Measurements from ENCODE around the gene BRD9. TPM values are rescaled to one million over a fixed set of nuclear protein-coding genes. Genes with fewer than 3 reads are reported as not detected.
A peak's percentile ranks its signal among the peaks of the same experiment; 100 is the strongest.

Gene BRD9
- total and polyA plus RNA-seq, 9 of the 15 experiments (the other 6 are each of a cell fraction or from before 2014, with no cell fraction given) = 2.4 to 68.7 (median 44.9) TPM

- Histone ChIP-seq H3K9me1 (ENCODE audit: control insufficient read depth, insufficient read depth, low read length) (no peaks in the 10 kb centered on the region), H3K9ac (ENCODE audit: insufficient read depth in 1 of 2, low read depth in 2 of 2, low read length in 2 of 2) (no peak overlapping the region), H3K27ac (ENCODE audit: extremely low read depth, low read depth, low read length) (no peak overlapping the region), H3K9me3 (replicated peaks; ENCODE audit: control insufficient read depth, insufficient read depth, low read depth, low read length) (no peaks in the 10 kb centered on the region), H3K4me3 (no peak overlapping the region), H3K4me1 (replicated peaks in 1 of 2; ENCODE audit: control insufficient read depth in 2 of 2, insufficient read depth in 2 of 2, low read length in 2 of 2) (peaks cover 0 to 5% of the 10 kb centered on the region in 2 experiments; a peak in 2 of 5 replicates), H3K36me3 (ENCODE audit: control insufficient read depth, insufficient read depth, low read length) (peaks cover 97% of the 10 kb centered on the region), H4K20me1 (replicated peaks; ENCODE audit: control insufficient read depth, insufficient read depth, low read length) (peaks cover 9% of the 10 kb centered on the region), H3K4me2 (ENCODE audit: insufficient read depth, low read length) (no peak overlapping the region), H2AFZ (ENCODE audit: low read depth, low read length) (no peak overlapping the region), H3K79me2 (ENCODE audit: control insufficient read depth, insufficient read depth, low read length) (peaks cover 4% of the 10 kb centered on the region; the same call in 2 of the 3 replicates), H3K27me3 (ENCODE audit: control insufficient read depth in 2 of 2, insufficient read depth in 2 of 2, low read length in 2 of 2) (no peaks in the 10 kb centered on the region)
- 0 out of 2 replicates have a peak, but pooled peaks have one; percentile 18 for TF ChIP-seq RBFOX2 (IDR thresholded peaks at IDR 0.05; ENCODE audit: low read depth, low read length)
- no peak for TF ChIP-seq DIDO1 (tag; IDR thresholded peaks at IDR 0.05; ENCODE audit: low read depth)
- intact Hi-C loops (cut with micrococcal nuclease) = no loop called here
- ATAC-seq = no peak
- in situ Hi-C loops (cut with MboI) = no loop called here
- DNase-seq (ENCODE audit: extremely low read depth in 1 of 4, low spot score in 3 of 4) = no peak
- no TSS peak for BruUV-seq (replicated peaks)
- ChIA-PET POLR2A (no interaction called here), CTCF (ENCODE audit: low intra/inter-chr PET ratio) (no interaction called here)
- 94% methylated on average over 26 of the region's 29 CpGs for WGBS (ENCODE audit: insufficient coverage, low coverage, missing lambda C conversion rate)
- no peak for FAIRE-seq
Observed at GRCh38 chr5:871596-872298, 20.9 kb downstream of the BRD9 start.

DNA sequence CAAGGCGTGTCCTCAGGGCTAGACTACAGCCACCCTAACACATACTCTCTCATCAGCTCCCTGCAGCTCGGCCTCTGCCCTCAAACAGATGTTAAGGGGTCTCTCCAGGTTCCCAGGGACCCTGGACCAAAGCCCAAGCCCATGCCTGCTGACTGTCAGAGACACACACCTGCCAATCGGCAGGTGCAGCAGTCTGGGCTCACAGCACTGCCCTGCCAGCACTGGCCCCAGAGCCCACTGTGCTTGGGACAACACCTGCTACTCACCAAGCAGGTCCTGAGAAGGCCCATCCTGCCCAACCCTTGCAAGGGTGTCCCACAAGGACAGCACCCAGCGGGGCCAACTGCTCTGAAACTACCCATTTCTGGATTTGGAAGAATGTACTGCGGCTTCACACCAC, 21.6 kb downstream of the BRD9 start:
- no TSS peak for BruUV-seq (replicated peaks)
- peaks cover 0 to 3% of the 10 kb centered on the region in 2 experiments; a peak in 2 of 5 replicates for H3K4me1 ChIP-seq (replicated peaks in 1 of 2; ENCODE audit: control insufficient read depth in 2 of 2, insufficient read depth in 2 of 2, low read length in 2 of 2)
- H3K36me3 ChIP-seq (ENCODE audit: control insufficient read depth, insufficient read depth, low read length) = peaks cover 98% of the 10 kb centered on the region
- H4K20me1 ChIP-seq (replicated peaks; ENCODE audit: control insufficient read depth, insufficient read depth, low read length) = peaks cover 9% of the 10 kb centered on the region
- peaks cover 4% of the 10 kb centered on the region; the same call in 2 of the 3 replicates for H3K79me2 ChIP-seq (ENCODE audit: control insufficient read depth, insufficient read depth, low read length)
- no peak overlapping the region for H3K4me2 ChIP-seq (ENCODE audit: insufficient read depth, low read length)
- intact Hi-C loops (cut with micrococcal nuclease) (no loop called here), in situ Hi-C loops (cut with MboI) (no loop called here)
- H3K4me3 ChIP-seq = no peak overlapping the region
- H3K27me3 ChIP-seq (ENCODE audit: control insufficient read depth in 2 of 2, insufficient read depth in 2 of 2, low read length in 2 of 2) = no peaks in the 10 kb centered on the region
- no peak overlapping the region for H2AFZ ChIP-seq (ENCODE audit: low read depth, low read length)
- H3K9me1 ChIP-seq (ENCODE audit: control insufficient read depth, insufficient read depth, low read length) = no peaks in the 10 kb centered on the region
- FAIRE-seq = no peak
- WGBS (ENCODE audit: insufficient coverage, low coverage, missing lambda C conversion rate) = 100% methylated on average over 4 of the region's 5 CpGs
- peak overlapping the region in 1 of 2 experiments; percentile 64; a peak in 1 of 4 replicates for H3K9ac ChIP-seq (ENCODE audit: insufficient read depth in 1 of 2, low read depth in 2 of 2, low read length in 2 of 2)
- ChIA-PET CTCF (ENCODE audit: low intra/inter-chr PET ratio) (interaction anchor here (0.7 kb wide), 1 partner anchor 270 kb away, joined by 3 read pairs; no protein-coding TSS in a partner anchor), POLR2A (interaction anchor here (1.2 kb wide), 1 partner anchor 9 kb away, joined by 4 read pairs; no protein-coding TSS in a partner anchor)
- no peak for DNase-seq (ENCODE audit: extremely low read depth in 1 of 4, low spot score in 3 of 4)
- H3K27ac ChIP-seq (ENCODE audit: extremely low read depth, low read depth, low read length) = no peak overlapping the region
- no peak for ATAC-seq
- no peaks in the 10 kb centered on the region for H3K9me3 ChIP-seq (replicated peaks; ENCODE audit: control insufficient read depth, insufficient read depth, low read depth, low read length)
- TF ChIP-seq ZC3H4 (CRISPR knock-in tag; IDR thresholded peaks at IDR 0.05; ENCODE audit: borderline replicate concordance) = no peak
- TF ChIP-seq FOXJ3 (CRISPR knock-in tag; IDR thresholded peaks at IDR 0.05) = no peak
- TF ChIP-seq RB1 (IDR thresholded peaks at IDR 0.05; ENCODE audit: low read depth) = no peak
- TF ChIP-seq MYC (IDR thresholded peaks at IDR 0.05; ENCODE audit: low read depth, low read length) = no peak
- TF ChIP-seq MYC (CRISPR knock-in tag; IDR thresholded peaks at IDR 0.05; ENCODE audit: borderline replicate concordance, low read depth) = no peak
- TF ChIP-seq POLR2AphosphoS5 (IDR thresholded peaks at IDR 0.05; ENCODE audit: control insufficient read depth, insufficient read depth, low read depth, low read length) = 0 out of 2 replicates have a peak, but pooled peaks have one; percentile 12
- TF ChIP-seq HCFC1 (IDR thresholded peaks at IDR 0.05; ENCODE audit: low read depth, low read length) = no peak

Measured in K562 (cell line).